Activated CD4-positive, alpha-beta T cell treated with anti-CD3 and anti-CD28 coated beads, Interleukin-2, amount 10 ng/mL, durations not matched to agents 7 days and 5 days (primary cell): ENCODE data around the gene ROBO2. TPM values are rescaled to one million over a fixed set of nuclear protein-coding genes. Genes with fewer than 3 reads are reported as not detected.

Experiments
- CTCF ChIA-PET: fragments of 350-600 bp; sonication (Branson Sonifier 250); formaldehyde crosslinking; loops from one replicate; lab custom pipeline; 2021; ENCODE audit warnings: antibody characterized with exemption; lab: Charles Lee
- POLR2A ChIA-PET: fragments of 350-600 bp; sonication (Branson Sonifier 250); formaldehyde crosslinking; loops from one replicate; lab custom pipeline; 2021; ENCODE audit warnings: antibody characterized with exemption; lab: Charles Lee
- DNase-seq: peaks from one replicate; pipeline ENCODE4 v3.0.0-alpha.2; 2020
- H3K27ac Mint-ChIP-seq: one replicate; pipeline ENCODE4 v1.8.0; 2021; ENCODE audit warnings: mild to moderate bottlenecking, moderate library complexity, mixed read lengths
- H3K27me3 Mint-ChIP-seq: one replicate; pipeline ENCODE4 v1.8.0; 2021; ENCODE audit warnings: mixed read lengths
- H3K36me3 Mint-ChIP-seq: one replicate; pipeline ENCODE4 v1.8.0; 2021; ENCODE audit warnings: low read depth, mixed read lengths
- H3K4me1 Mint-ChIP-seq: one replicate; pipeline ENCODE4 v1.8.0; 2021; ENCODE audit warnings: mixed read lengths
- H3K4me3 Mint-ChIP-seq: one replicate; pipeline ENCODE4 v1.8.0; 2021; ENCODE audit warnings: mild to moderate bottlenecking, moderate library complexity, mixed read lengths
- H3K9me3 Mint-ChIP-seq: one replicate; pipeline ENCODE4 v1.8.0; 2021; ENCODE audit warnings: mixed read lengths
- total RNA-seq, 2 experiments: library from RNA; stranded (reverse); gene quantifications; one replicate each; pipeline ENCODE4 v1.2.3, GENCODE V29; 2021

The ROBO2 gene
- total RNA-seq, 2 experiments from 2014 or later = not detected

GRCh38 chr3:77412584-77412983, 372.7 kb downstream of the ROBO2 start:
- H3K9me3 Mint-ChIP-seq = peaks cover 7% of the 10 kb centered on the region
- no peak for DNase-seq
- no peaks in the 10 kb centered on the region for H3K36me3 Mint-ChIP-seq
- ChIA-PET CTCF (no interaction called here), POLR2A (no interaction called here)
- H3K27ac Mint-ChIP-seq = no peak overlapping the region
- no peak overlapping the region for H3K4me3 Mint-ChIP-seq
- H3K27me3 Mint-ChIP-seq = no peaks in the 10 kb centered on the region
- H3K4me1 Mint-ChIP-seq = no peaks in the 10 kb centered on the region

GRCh38 chr3:77414881-77415280, 375.0 kb downstream of the ROBO2 start:
- Mint-ChIP-seq H3K4me3 (no peak overlapping the region), H3K9me3 (peaks cover 7% of the 10 kb centered on the region), H3K27ac (no peak overlapping the region), H3K4me1 (no peaks in the 10 kb centered on the region), H3K36me3 (no peaks in the 10 kb centered on the region), H3K27me3 (no peaks in the 10 kb centered on the region)
- DNase-seq = no peak
- ChIA-PET POLR2A (no interaction called here), CTCF (interaction anchor here (2.0 kb wide), 1 partner anchor 16 kb away, joined by 4 read pairs; no protein-coding TSS in a partner anchor)

- Mint-ChIP-seq H3K4me1 (no peaks in the 10 kb centered on the region), H3K36me3 (no peaks in the 10 kb centered on the region), H3K27ac (no peak overlapping the region), H3K4me3 (no peak overlapping the region), H3K27me3 (no peaks in the 10 kb centered on the region), H3K9me3 (peaks cover 2% of the 10 kb centered on the region)
- CTCF ChIA-PET = no interaction called here
- POLR2A ChIA-PET = no interaction called here
- no peak for DNase-seq
Observed at GRCh38 chr3:77420336-77420735, 380.4 kb downstream of the ROBO2 start.

GRCh38 chr3:77421916-77422315, 382.0 kb downstream of the ROBO2 start:
- H3K27me3 Mint-ChIP-seq = no peaks in the 10 kb centered on the region
- no peak for DNase-seq
- no peak overlapping the region for H3K27ac Mint-ChIP-seq
- POLR2A ChIA-PET = no interaction called here
- CTCF ChIA-PET = no interaction called here
- no peaks in the 10 kb centered on the region for H3K36me3 Mint-ChIP-seq
- H3K4me3 Mint-ChIP-seq = no peak overlapping the region
- H3K4me1 Mint-ChIP-seq = no peaks in the 10 kb centered on the region
- H3K9me3 Mint-ChIP-seq = peaks cover 9% of the 10 kb centered on the region

- H3K27me3 Mint-ChIP-seq = no peaks in the 10 kb centered on the region
- CTCF ChIA-PET = no interaction called here
- POLR2A ChIA-PET = no interaction called here
- no peak overlapping the region for H3K4me3 Mint-ChIP-seq
- H3K27ac Mint-ChIP-seq = no peak overlapping the region
- no peaks in the 10 kb centered on the region for H3K4me1 Mint-ChIP-seq
- DNase-seq = no peak
- no peaks in the 10 kb centered on the region for H3K36me3 Mint-ChIP-seq
- H3K9me3 Mint-ChIP-seq = peaks cover 12% of the 10 kb centered on the region
Observed at GRCh38 chr3:77426531-77426930, 386.6 kb downstream of the ROBO2 start.

- Mint-ChIP-seq H3K27ac (no peak overlapping the region), H3K4me3 (no peak overlapping the region), H3K4me1 (no peaks in the 10 kb centered on the region), H3K9me3 (peaks cover 12% of the 10 kb centered on the region), H3K36me3 (no peaks in the 10 kb centered on the region), H3K27me3 (no peaks in the 10 kb centered on the region)
- ChIA-PET POLR2A (no interaction called here), CTCF (interaction anchor here (0.7 kb wide), 1 partner anchor 314 kb away, joined by 3 read pairs; no protein-coding TSS in a partner anchor)
- no peak for DNase-seq
Observed at GRCh38 chr3:77427528-77427927, 387.6 kb downstream of the ROBO2 start.

GRCh38 chr3:77436908-77437307, 397.0 kb downstream of the ROBO2 start:
- H3K4me3 Mint-ChIP-seq = no peak overlapping the region
- H3K4me1 Mint-ChIP-seq = no peaks in the 10 kb centered on the region
- no peak overlapping the region for H3K27ac Mint-ChIP-seq
- DNase-seq = no peak
- no peaks in the 10 kb centered on the region for H3K27me3 Mint-ChIP-seq
- CTCF ChIA-PET = no interaction called here
- no peaks in the 10 kb centered on the region for H3K9me3 Mint-ChIP-seq
- H3K36me3 Mint-ChIP-seq = no peaks in the 10 kb centered on the region
- POLR2A ChIA-PET = no interaction called here

- CTCF ChIA-PET = no interaction called here
- POLR2A ChIA-PET = no interaction called here
- H3K27me3 Mint-ChIP-seq = no peaks in the 10 kb centered on the region
Observed at GRCh38 chr3:77446084-77446483, 406.2 kb downstream of the ROBO2 start.

GRCh38 chr3:77446761-77447160, 406.9 kb downstream of the ROBO2 start:
- no peaks in the 10 kb centered on the region for H3K4me1 Mint-ChIP-seq
- no peak overlapping the region for H3K4me3 Mint-ChIP-seq
- no peaks in the 10 kb centered on the region for H3K36me3 Mint-ChIP-seq
- DNase-seq = no peak
- POLR2A ChIA-PET = no interaction called here
- H3K27ac Mint-ChIP-seq = no peak overlapping the region
- CTCF ChIA-PET = no interaction called here
- no peaks in the 10 kb centered on the region for H3K9me3 Mint-ChIP-seq
- no peaks in the 10 kb centered on the region for H3K27me3 Mint-ChIP-seq

More at GRCh38 chr3:77446084-77446483, 406.2 kb downstream of the ROBO2 start:
- no peaks in the 10 kb centered on the region for H3K4me1 Mint-ChIP-seq
- no peak overlapping the region for H3K4me3 Mint-ChIP-seq
- H3K27ac Mint-ChIP-seq = no peak overlapping the region
- H3K9me3 Mint-ChIP-seq = no peaks in the 10 kb centered on the region
- no peaks in the 10 kb centered on the region for H3K36me3 Mint-ChIP-seq
- DNase-seq = no peak

- no peaks in the 10 kb centered on the region for H3K36me3 Mint-ChIP-seq
- POLR2A ChIA-PET = no interaction called here
- no peak overlapping the region for H3K4me3 Mint-ChIP-seq
- no peak for DNase-seq
- no peak overlapping the region for H3K27ac Mint-ChIP-seq
- CTCF ChIA-PET = no interaction called here
- no peaks in the 10 kb centered on the region for H3K27me3 Mint-ChIP-seq
- H3K9me3 Mint-ChIP-seq = peaks cover 2% of the 10 kb centered on the region
- H3K4me1 Mint-ChIP-seq = no peaks in the 10 kb centered on the region
Observed at GRCh38 chr3:77449459-77450350, 409.8 kb downstream of the ROBO2 start.

GRCh38 chr3:77456431-77456830, 416.5 kb downstream of the ROBO2 start:
- Mint-ChIP-seq H3K4me1 (no peaks in the 10 kb centered on the region), H3K4me3 (no peak overlapping the region), H3K27me3 (no peaks in the 10 kb centered on the region), H3K27ac (no peak overlapping the region), H3K9me3 (peaks cover 5% of the 10 kb centered on the region), H3K36me3 (no peaks in the 10 kb centered on the region)
- no peak for DNase-seq
- ChIA-PET CTCF (no interaction called here), POLR2A (no interaction called here)

GRCh38 chr3:77456906-77457305, 417.0 kb downstream of the ROBO2 start:
- ChIA-PET CTCF (no interaction called here), POLR2A (no interaction called here)
- no peak for DNase-seq
- Mint-ChIP-seq H3K27me3 (no peaks in the 10 kb centered on the region), H3K36me3 (no peaks in the 10 kb centered on the region), H3K27ac (no peak overlapping the region), H3K9me3 (peaks cover 5% of the 10 kb centered on the region), H3K4me1 (no peaks in the 10 kb centered on the region), H3K4me3 (no peak overlapping the region)

GRCh38 chr3:77459926-77460325, 420.0 kb downstream of the ROBO2 start:
- Mint-ChIP-seq H3K27ac (no peak overlapping the region), H3K27me3 (no peaks in the 10 kb centered on the region), H3K36me3 (no peaks in the 10 kb centered on the region), H3K4me1 (no peaks in the 10 kb centered on the region), H3K4me3 (no peak overlapping the region), H3K9me3 (peaks cover 6% of the 10 kb centered on the region)
- POLR2A ChIA-PET = no interaction called here
- CTCF ChIA-PET = no interaction called here
- DNase-seq = no peak

GRCh38 chr3:77460326-77460725, 420.4 kb downstream of the ROBO2 start:
- ChIA-PET POLR2A (no interaction called here), CTCF (no interaction called here)
- no peak overlapping the region for H3K4me3 Mint-ChIP-seq
- H3K36me3 Mint-ChIP-seq = no peaks in the 10 kb centered on the region
- no peak for DNase-seq
- H3K27me3 Mint-ChIP-seq = no peaks in the 10 kb centered on the region
- H3K27ac Mint-ChIP-seq = no peak overlapping the region
- peaks cover 6% of the 10 kb centered on the region for H3K9me3 Mint-ChIP-seq
- no peaks in the 10 kb centered on the region for H3K4me1 Mint-ChIP-seq
